Measurements from ENCODE around the gene PSEN1. TPM values are rescaled to one million over a fixed set of nuclear protein-coding genes. Genes with fewer than 3 reads are reported as not detected.
A peak's percentile ranks its signal among the peaks of the same experiment; 100 is the strongest.

Gene PSEN1
- total and polyA plus RNA-seq, 10 donors = 15.9 to 74.7 (median 47.2) TPM

- TF ChIP-seq POLR2A (IDR thresholded peaks at IDR 0.05) = no peak
- no peak for TF ChIP-seq CTCF (IDR thresholded peaks at IDR 0.05 in 8 of 11, conservative IDR thresholded peaks at IDR 0.05 in 3 of 11)
- TF ChIP-seq POLR2AphosphoS5 (IDR thresholded peaks at IDR 0.05) = no peak
- peaks cover 0 to 7% (median 0%) of the 10 kb centered on the region in 6 donors for H3K36me3 ChIP-seq
- DNase-seq = peak; percentile 30
- no peaks in the 10 kb centered on the region for H3K9me3 ChIP-seq
- peaks cover 20 to 92% (median 78%) of the 10 kb centered on the region in 6 donors for H3K4me1 ChIP-seq
- 17 to 38% (median 25%) methylated on average over 3 of the region's 3 CpGs for WGBS, 5 donors
- H3K27me3 ChIP-seq (replicated peaks in 1 of 7) = peaks cover 0 to 86% (median 33%) of the 10 kb centered on the region in 7 donors
- intact Hi-C loops (cut with DNase I; ENCODE audit: low total_unique reads) = no loop called here
- peak overlapping the region in 4 of 8 donors; percentile 35 to 63 (median 62) for H3K27ac ChIP-seq
- peak overlapping the region in 1 of 8 donors; percentile 17 for H3K4me3 ChIP-seq
Measured at GRCh38 chr14:73243341-73243740, 107.0 kb downstream of the PSEN1 start.

GRCh38 chr14:73243748-73244147 is 107.4 kb downstream of the PSEN1 start:
- Histone ChIP-seq H3K36me3 (peaks cover 0 to 7% (median 0%) of the 10 kb centered on the region in 6 donors), H3K4me1 (peaks cover 20 to 92% (median 76%) of the 10 kb centered on the region in 6 donors), H3K27ac (no peak overlapping the region), H3K27me3 (replicated peaks in 1 of 7) (peaks cover 0 to 82% (median 28%) of the 10 kb centered on the region in 7 donors), H3K9me3 (no peaks in the 10 kb centered on the region), H3K4me3 (no peak overlapping the region)
- DNase-seq = no peak
- whole genome bisulfite sequencing, 5 donors = 95 to 100% (median 97%) methylated on average over 2 of the region's 2 CpGs
- intact Hi-C loops (cut with DNase I; ENCODE audit: low total_unique reads) = no loop called here
- TF ChIP-seq POLR2A (IDR thresholded peaks at IDR 0.05) (no peak), CTCF (IDR thresholded peaks at IDR 0.05 in 8 of 11, conservative IDR thresholded peaks at IDR 0.05 in 3 of 11) (no peak), POLR2AphosphoS5 (IDR thresholded peaks at IDR 0.05) (no peak)

- H3K9me3 ChIP-seq = no peaks in the 10 kb centered on the region
- peaks cover 0 to 7% (median 0%) of the 10 kb centered on the region in 6 donors for H3K36me3 ChIP-seq
- TF ChIP-seq POLR2A (IDR thresholded peaks at IDR 0.05) = no peak
- no peak for TF ChIP-seq CTCF (IDR thresholded peaks at IDR 0.05 in 8 of 11, conservative IDR thresholded peaks at IDR 0.05 in 3 of 11)
- no peak for TF ChIP-seq POLR2AphosphoS5 (IDR thresholded peaks at IDR 0.05)
- H3K27me3 ChIP-seq (replicated peaks in 1 of 7) = peaks cover 0 to 72% (median 22%) of the 10 kb centered on the region in 7 donors
- H3K4me3 ChIP-seq = peak overlapping the region in 1 of 8 donors; percentile 76
- no peak overlapping the region for H3K27ac ChIP-seq
- DNase-seq = peak; percentile 51
- intact Hi-C loops (cut with DNase I; ENCODE audit: low total_unique reads) = no loop called here
- H3K4me1 ChIP-seq = peaks cover 20 to 85% (median 67%) of the 10 kb centered on the region in 6 donors
- WGBS, 5 donors = 59 to 68% (median 68%) methylated on average over 14 of the region's 14 CpGs
Measured at GRCh38 chr14:73244541-73245290, 108.4 kb downstream of the PSEN1 start.
